ENCODE results near the gene ECPAS. TPM values are rescaled to one million over a fixed set of nuclear protein-coding genes. Genes with fewer than 3 reads are reported as not detected.
"Not testable (repeated sequence)": the region's sequence is repeated elsewhere in the genome, so short reads cannot be mapped to it uniquely, and the experiment has no call there.

Gene ECPAS
- total RNA-seq, 1 experiment from 2014 or later, result 116 TPM

- POLR2A ChIA-PET (ENCODE audit: low non-redundant PET), result no interaction called here
- no peaks in the 10 kb centered on the region for H3K9me3 ChIP-seq (ENCODE audit: low read depth, low read length, poor library complexity, severe bottlenecking)
- no peaks in the 10 kb centered on the region for H3K27me3 ChIP-seq (replicated peaks; ENCODE audit: insufficient read depth, low read depth, low read length, poor library complexity)
- intact Hi-C loops (cut with micrococcal nuclease; ENCODE audit: unreplicated experiment), result no loop called here
- H3K4me1 ChIP-seq (ENCODE audit: insufficient read depth, low read length, poor library complexity, severe bottlenecking), result no peaks in the 10 kb centered on the region
- H3K4me3 ChIP-seq (ENCODE audit: low read depth, low read length, poor library complexity, severe bottlenecking), result no peak overlapping the region
- DNase-seq (ENCODE audit: low spot score), result no peak
- TF ChIP-seq CTCF (conservative IDR thresholded peaks at IDR 0.05; ENCODE audit: low read depth, low read length) (no peak), EZH2 (IDR thresholded peaks at IDR 0.05; ENCODE audit: borderline replicate concordance, low read depth, low read length, poor library complexity, severe bottlenecking) (no peak)
- H3K36me3 ChIP-seq (ENCODE audit: insufficient read depth, low read length, poor library complexity, severe bottlenecking), result no peaks in the 10 kb centered on the region
- H3K27ac ChIP-seq (ENCODE audit: low read depth, low read length, poor library complexity, severe bottlenecking), result no peak overlapping the region
- CTCF ChIA-PET, result no interaction called here
- BruUV-seq (replicated peaks), result no TSS peak
Measured at GRCh38 chr9:111501005-111501562, 16.9 kb upstream of the ECPAS start.

DNA sequence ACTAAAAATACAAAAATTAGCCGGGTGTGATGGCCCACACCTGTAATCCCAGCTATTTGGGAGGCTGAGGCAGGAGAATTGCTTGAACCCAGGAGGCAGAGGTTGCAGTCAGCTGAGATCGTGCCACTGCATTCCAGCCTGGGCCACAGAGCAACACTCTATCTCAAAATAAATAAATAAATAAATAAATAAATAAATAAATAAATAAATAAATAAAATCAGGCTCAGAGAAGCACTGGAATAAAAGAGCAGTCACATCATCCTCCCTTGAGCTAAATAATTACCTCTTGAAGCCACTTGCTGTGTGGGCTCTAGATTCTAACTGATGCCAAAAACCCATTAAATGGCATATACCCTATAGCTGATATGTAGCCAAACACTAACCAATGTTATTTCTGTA, 13.0 kb upstream of the ECPAS start:
- intact Hi-C loops (cut with micrococcal nuclease; ENCODE audit: unreplicated experiment); DNase-seq (ENCODE audit: low spot score); H3K9me3 ChIP-seq (ENCODE audit: low read depth, low read length, poor library complexity, severe bottlenecking); H3K27ac ChIP-seq (ENCODE audit: low read depth, low read length, poor library complexity, severe bottlenecking); BruUV-seq (replicated peaks); H3K36me3 ChIP-seq (ENCODE audit: insufficient read depth, low read length, poor library complexity, severe bottlenecking); POLR2A ChIA-PET (ENCODE audit: low non-redundant PET); H3K4me3 ChIP-seq (ENCODE audit: low read depth, low read length, poor library complexity, severe bottlenecking); H3K4me1 ChIP-seq (ENCODE audit: insufficient read depth, low read length, poor library complexity, severe bottlenecking); H3K27me3 ChIP-seq (replicated peaks; ENCODE audit: insufficient read depth, low read depth, low read length, poor library complexity); CTCF ChIA-PET: not testable (repeated sequence)

DNA sequence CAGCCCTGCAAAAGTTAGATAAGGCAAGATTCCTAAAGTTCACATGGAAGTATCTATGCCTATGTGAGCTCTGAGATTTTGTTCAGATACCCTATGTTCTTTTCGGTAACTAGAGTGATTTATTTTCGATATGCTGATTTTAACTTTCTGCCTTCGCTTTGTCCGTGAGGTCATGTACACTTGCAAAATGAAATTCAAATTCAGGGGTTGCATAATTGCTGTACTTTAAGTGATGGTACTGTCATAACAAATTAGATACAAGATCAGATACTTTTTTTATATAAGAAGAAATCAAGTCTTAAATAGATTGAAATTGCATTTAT, 350 bp upstream of the ECPAS start:
- peak overlapping the region; percentile 100 for H3K4me3 ChIP-seq (ENCODE audit: low read depth, low read length, poor library complexity, severe bottlenecking)
- intact Hi-C loops (cut with micrococcal nuclease; ENCODE audit: unreplicated experiment), result loop anchor here (2.0 kb wide), 1 partner anchor 58 kb away; no protein-coding TSS in a partner anchor
- POLR2A ChIA-PET (ENCODE audit: low non-redundant PET), result no interaction called here
- CTCF ChIA-PET, result no interaction called here
- H3K36me3 ChIP-seq (ENCODE audit: insufficient read depth, low read length, poor library complexity, severe bottlenecking), result no peaks in the 10 kb centered on the region
- H3K27me3 ChIP-seq (replicated peaks; ENCODE audit: insufficient read depth, low read depth, low read length, poor library complexity), result no peaks in the 10 kb centered on the region
- peaks cover 17% of the 10 kb centered on the region for H3K4me1 ChIP-seq (ENCODE audit: insufficient read depth, low read length, poor library complexity, severe bottlenecking)
- TF ChIP-seq CTCF (conservative IDR thresholded peaks at IDR 0.05; ENCODE audit: low read depth, low read length) (no peak), EZH2 (IDR thresholded peaks at IDR 0.05; ENCODE audit: borderline replicate concordance, low read depth, low read length, poor library complexity, severe bottlenecking) (no peak)
- DNase-seq (ENCODE audit: low spot score), result no peak
- BruUV-seq (replicated peaks), result TSS peak; percentile 69
- no peaks in the 10 kb centered on the region for H3K9me3 ChIP-seq (ENCODE audit: low read depth, low read length, poor library complexity, severe bottlenecking)
- H3K27ac ChIP-seq (ENCODE audit: low read depth, low read length, poor library complexity, severe bottlenecking), result peak overlapping the region; percentile 98

DNA sequence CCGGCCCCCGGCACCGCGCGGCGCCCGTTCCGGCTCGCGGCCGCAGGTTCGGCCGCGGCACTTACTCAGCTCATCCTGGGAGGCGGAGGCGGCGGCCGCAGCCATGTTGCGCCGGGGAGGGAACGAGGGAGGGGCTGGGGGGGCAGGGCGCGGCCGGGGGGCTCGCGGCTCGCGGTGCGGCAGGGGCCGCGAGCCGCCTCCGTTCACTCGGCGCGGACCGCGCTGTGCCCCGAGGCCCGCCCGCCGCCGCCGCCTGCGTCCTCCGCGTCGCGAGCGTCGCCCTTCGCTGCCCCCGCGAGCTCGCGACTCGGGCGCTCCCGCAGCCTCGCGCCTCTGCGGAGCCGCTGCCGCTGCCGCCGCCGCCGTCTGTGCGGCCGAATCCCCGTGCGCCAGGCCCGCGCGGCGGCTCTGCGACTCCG, 735 bp downstream of the ECPAS start:
- H3K4me3 ChIP-seq (ENCODE audit: low read depth, low read length, poor library complexity, severe bottlenecking), result peak overlapping the region; percentile 100
- peak; percentile 74 for DNase-seq (ENCODE audit: low spot score)
- H3K9me3 ChIP-seq (ENCODE audit: low read depth, low read length, poor library complexity, severe bottlenecking), result no peaks in the 10 kb centered on the region
- peak overlapping the region; percentile 98 for H3K27ac ChIP-seq (ENCODE audit: low read depth, low read length, poor library complexity, severe bottlenecking)
- TF ChIP-seq EZH2 (IDR thresholded peaks at IDR 0.05; ENCODE audit: borderline replicate concordance, low read depth, low read length, poor library complexity, severe bottlenecking), result no peak
- no peak for TF ChIP-seq CTCF (conservative IDR thresholded peaks at IDR 0.05; ENCODE audit: low read depth, low read length)
- ChIA-PET CTCF (interaction anchor here (0.6 kb wide), 1 partner anchor 25 kb away, joined by 4 read pairs; no protein-coding TSS in a partner anchor), POLR2A (ENCODE audit: low non-redundant PET) (interaction anchor here (0.6 kb wide), 1 partner anchor 178 kb away, joined by 3 read pairs; the partner anchor contains the start of gene GNG10)
- intact Hi-C loops (cut with micrococcal nuclease; ENCODE audit: unreplicated experiment), result no loop called here
- no peaks in the 10 kb centered on the region for H3K27me3 ChIP-seq (replicated peaks; ENCODE audit: insufficient read depth, low read depth, low read length, poor library complexity)
- H3K4me1 ChIP-seq (ENCODE audit: insufficient read depth, low read length, poor library complexity, severe bottlenecking), result peaks cover 17% of the 10 kb centered on the region
- no TSS peak for BruUV-seq (replicated peaks)
- H3K36me3 ChIP-seq (ENCODE audit: insufficient read depth, low read length, poor library complexity, severe bottlenecking), result no peaks in the 10 kb centered on the region

All from A673 (cell line).